ENCODE data around the gene CS.
"Not testable (repeated sequence)": the region's sequence is repeated elsewhere in the genome, so short reads cannot be mapped to it uniquely, and the experiment has no call there.

The CS gene

DNA sequence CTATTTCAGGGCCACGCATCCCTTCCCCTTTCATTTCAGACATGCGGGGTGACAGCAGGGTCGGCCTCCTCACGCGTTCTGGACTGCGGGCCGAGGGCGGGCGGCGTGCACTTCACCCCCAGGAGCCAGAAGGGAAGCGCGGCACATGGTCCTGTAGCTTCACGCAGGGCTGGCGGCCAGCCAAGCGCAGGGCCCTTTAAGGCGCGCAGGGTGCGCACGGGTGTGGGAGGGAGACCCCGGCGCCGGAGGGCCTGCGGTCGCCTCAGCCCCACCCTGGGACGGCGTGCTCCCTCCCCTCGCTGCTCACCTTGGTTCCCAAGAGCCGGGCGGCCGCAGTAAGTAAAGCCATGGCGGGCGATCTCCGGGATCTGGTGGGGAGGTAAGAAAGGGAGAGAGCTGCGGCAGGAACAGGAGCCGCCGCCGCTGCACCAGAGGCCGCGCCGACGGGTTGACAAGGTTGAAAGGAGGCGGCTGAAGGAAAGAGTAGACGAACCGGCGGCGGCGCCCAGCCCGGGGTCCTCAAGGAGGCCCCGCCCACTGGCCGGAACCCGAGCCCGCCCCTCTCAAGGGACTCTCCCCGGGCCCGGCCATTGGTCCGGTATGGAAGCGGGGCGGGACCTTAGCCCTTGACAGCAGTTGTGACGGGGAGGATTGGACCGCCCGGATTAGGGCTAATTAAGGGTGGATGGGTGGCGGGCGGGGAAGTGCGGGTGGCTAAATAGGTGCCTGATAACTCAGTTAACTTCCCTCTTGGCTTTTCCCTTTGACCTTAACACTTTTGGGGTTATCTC lies at the start of gene CS:
Gene CS (minus strand): TSS at position 478 of the 791 bp plus-strand sequence. CDS start 129 bp downstream, at position 349.
- DNase-seq (ENCODE audit: low read depth, low spot score) = peak; percentile 90

DNA sequence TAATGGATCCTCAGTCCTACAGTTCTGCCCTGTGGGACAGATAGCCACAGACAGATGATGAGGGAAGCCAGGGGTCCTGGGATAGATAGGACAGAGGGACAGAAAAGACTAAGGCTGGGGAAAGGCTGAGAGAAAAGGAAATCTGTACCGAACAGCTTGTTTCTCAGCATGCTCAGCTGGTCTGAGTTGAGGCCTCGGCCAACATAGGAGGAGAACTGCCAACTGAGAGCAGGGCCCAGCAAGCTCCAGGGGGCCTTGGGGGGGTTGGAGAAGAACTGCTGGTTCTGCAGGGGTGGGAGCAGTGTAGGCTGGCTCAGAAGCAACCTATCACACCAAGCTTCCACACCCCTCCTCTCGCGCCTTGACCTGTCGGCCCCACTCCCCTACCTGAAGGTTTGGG lies 48.6 kb upstream of the CS start:
- DNase-seq (ENCODE audit: low read depth, low spot score) = no peak

DNA sequence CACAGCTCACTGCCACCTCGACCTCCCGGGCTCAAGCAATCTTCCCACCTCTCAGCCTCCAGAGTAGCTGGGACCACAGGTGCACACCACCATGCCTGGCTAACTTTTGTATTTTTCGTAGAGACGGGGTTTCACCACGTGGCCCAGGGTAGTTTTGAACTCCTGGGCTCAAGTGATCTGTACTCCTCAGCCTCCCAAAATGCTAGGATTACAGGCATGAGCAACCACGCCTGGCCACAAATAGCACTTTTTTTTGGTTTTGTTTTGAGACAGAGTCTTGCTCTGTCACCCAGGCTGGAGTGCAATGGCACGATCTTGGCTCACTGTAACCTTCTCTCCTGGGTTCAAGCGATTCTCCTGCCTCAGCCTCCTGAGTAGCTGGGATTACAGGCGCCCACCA lies 47.1 kb upstream of the CS start:
- not testable (repeated sequence) for DNase-seq (ENCODE audit: low read depth, low spot score)

DNA sequence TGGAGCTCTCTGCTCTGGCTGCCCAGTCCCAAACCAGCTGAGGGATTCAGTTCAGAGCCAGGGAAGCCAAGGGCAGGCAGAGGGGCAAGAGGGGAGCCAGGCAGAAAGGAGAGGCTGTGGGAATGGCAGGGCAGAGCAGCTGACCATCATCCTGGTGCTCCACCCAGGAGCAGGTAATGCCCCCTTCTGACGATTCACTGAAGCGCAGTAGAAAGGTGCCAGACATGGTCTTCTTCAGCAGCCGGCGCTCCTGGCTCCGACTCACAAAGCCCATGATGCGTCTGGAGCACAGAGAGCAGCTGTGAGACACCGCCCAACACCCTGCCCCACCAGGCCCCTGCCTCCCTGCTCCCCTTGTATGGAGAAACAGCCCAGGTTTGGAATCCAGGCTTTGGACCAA lies 46.5 kb upstream of the CS start:
- no peak for DNase-seq (ENCODE audit: low read depth, low spot score)

DNA sequence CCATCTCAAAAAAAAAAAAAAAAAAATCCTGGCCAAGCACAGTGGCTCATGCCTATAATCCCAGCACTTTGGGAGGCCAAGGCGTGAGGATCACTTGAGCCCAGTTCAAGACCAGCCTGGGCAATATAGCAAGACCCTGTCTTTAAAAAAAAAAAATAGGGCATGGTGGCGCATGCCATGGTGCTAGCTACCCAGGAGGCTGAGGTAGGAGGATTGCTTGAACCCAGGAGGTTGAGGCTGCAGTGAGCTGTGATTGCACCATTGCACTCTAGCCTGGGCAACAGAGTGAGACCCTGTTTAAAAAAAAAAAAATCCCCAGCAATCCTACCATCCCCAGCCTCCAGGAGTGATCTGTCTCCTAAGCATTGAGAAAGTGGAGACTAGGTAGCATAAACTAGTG lies 42.2 kb upstream of the CS start:
- not testable (repeated sequence) for DNase-seq (ENCODE audit: low read depth, low spot score)

DNA sequence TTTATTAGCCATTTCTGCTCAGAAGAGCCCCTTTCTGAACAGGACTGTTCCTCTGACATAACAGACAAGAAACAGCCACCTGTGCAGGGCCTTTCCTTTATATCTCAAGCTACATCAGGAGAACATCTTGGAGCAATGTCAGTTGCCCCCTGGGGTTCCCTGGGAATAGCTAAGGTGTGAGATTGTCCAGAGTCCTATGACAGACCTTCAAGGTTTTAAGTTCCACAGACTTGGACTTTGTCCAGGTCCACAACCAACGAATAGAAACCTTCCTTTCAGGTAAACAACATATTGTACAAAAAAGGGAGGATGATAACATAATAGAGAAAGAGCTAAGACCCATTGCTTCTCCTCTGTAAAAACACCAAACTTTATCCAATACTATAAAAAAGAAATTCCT lies 41.5 kb upstream of the CS start:
- no peak for DNase-seq (ENCODE audit: low read depth, low spot score)

DNA sequence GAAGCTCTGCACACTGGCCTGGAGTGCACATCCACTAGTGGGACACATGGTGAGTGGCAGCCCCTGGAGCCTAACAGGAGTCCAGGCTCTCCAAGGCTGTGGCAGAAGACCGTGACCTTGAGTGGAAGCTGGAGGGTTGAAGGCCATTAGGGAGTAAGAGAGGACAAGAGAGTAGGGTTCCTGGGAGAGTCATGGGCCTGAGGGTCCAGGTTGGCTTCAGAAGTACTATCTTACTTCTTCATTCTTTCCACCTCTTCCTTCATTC lies 39.0 kb upstream of the CS start:
- DNase-seq (ENCODE audit: low read depth, low spot score) = no peak

DNA sequence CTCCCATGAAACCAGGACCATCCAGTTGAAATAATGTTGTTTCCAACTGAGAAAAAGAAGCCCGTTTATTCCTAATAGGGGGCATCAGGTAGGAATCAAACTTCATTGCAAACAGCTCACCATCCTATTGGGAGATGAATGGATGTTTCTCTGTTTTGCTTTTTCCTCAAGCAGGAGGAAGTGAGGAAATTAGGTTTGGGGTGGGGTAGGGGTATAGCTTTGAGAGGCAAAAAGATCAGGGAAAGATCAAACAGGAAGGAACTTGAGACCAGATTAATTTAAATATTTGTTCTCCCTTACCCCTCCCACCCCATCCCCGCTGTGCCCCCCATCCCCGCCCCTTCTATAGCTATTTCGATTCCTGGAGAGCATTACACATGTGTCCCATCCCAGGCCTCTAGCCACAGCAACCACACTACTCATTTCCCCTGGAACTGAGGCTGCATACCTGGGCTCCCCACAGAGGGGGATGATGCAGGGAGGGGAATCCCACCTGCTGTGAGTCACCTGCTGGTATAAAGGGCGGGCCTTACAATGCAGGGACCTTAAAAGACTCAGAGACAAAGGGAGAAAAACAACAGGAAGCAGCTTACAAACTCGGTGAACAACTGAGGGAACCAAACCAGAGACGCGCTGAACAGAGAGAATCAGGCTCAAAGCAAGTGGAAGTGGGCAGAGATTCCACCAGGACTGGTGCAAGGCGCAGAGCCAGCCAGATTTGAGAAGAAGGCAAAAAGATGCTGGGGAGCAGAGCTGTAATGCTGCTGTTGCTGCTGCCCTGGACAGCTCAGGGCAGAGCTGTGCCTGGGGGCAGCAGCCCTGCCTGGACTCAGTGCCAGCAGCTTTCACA lies 38.4 kb upstream of the CS start, which contains the start of gene IL23A:
Gene IL23A (plus strand): TSS at position 577 of the 850 bp plus-strand sequence. CDS start 161 bp downstream, at position 738.
- DNase-seq (ENCODE audit: low read depth, low spot score) = peak; percentile 75

DNA sequence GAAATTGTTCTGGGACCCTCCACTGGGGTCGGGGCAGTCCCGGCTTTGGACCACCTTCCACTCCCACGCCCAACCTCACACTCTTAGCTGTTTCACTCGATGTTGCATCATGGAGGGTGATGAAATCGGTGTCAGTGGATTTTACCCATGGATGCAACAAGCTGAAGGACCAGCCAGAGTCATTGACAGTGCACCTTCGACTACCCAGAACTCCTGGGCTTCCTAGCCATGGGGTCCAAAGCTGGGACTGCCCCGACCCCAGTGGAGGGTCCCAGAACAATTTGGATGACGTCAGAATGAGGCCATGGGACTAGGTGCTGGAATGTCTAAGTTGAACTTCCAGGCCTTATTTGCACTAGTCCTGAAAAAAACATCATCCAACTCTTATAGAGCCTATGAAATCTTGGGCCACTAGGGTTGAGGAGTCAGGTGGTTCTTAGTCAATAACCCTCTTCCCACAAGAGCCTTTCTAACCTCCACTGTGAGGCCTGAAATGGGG lies 37.7 kb upstream of the CS start:
- no peak for DNase-seq (ENCODE audit: low read depth, low spot score)

DNA sequence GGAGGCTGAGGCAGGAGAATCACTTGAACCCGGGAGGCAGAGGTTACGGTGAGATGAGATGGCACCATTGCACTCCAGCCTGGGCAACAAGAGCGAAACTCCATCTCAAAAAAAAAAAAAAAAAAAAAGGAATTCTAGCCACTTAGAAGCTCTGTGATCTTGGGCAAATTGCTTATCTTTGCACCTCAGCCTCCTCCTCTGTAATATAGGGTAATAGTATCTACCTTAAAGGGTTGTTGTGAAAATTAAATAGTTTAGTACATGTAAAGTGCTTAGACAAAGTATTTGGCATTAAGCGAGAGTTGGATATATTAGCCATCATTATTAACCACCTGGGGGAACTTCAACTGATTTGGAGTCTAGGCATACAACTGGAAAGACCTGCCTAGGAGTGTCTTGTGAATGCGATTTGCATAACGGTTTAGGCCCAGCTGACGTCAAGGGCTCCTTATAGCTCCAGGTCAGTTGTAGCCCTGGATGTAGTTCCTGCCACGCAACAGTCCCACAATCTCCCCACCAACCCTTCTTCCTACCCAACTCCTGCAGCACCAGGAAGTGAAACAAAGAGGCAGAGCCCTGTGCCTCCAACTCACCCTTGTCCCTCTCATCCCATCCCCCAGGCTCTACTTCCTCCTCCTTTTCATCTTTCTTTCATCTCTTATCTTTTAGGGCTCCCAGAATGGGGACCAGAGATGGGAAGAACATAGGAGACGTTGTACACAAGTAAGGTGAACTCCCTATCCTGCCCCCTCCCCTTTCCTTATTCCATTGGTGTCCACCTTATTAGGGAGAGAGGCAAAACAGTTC lies 36.4 kb upstream of the CS start:
- no peak for DNase-seq (ENCODE audit: low read depth, low spot score)

DNA sequence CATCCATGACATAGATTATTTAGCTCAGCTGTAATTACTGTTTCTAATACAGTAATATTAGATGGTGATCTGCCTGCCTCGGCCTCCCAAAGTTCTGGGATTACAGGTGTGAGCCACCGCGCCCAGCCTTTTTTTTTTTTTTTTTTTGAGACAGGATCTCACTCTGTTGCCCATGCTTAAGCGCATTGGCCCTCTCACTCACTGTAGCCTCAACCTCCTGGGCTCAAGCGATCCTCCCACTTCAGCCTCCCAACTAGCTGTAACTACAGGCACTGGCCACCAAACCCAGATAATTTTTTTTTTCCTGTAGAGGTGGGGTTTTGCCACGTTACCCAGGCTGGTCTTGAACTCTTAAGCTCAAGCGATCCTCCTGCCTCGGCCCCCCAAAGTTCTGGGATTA lies 35.4 kb upstream of the CS start:
- not testable (repeated sequence) for DNase-seq (ENCODE audit: low read depth, low spot score)

DNA sequence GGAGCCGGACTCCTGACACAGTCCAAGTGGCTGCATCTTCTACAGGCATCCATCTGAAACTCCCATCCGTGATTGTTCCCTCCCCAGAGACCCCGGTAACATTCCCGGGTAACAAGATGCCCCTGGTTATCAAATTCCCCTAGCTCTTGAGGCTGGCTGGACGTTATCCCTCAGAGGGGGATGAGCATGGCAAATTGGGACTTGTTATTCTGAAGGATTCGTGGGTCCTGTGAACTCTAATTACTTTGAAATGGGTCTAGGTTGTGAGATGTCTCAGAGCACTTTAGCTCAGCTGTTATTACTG lies 34.3 kb upstream of the CS start:
- DNase-seq (ENCODE audit: low read depth, low spot score) = no peak

DNA sequence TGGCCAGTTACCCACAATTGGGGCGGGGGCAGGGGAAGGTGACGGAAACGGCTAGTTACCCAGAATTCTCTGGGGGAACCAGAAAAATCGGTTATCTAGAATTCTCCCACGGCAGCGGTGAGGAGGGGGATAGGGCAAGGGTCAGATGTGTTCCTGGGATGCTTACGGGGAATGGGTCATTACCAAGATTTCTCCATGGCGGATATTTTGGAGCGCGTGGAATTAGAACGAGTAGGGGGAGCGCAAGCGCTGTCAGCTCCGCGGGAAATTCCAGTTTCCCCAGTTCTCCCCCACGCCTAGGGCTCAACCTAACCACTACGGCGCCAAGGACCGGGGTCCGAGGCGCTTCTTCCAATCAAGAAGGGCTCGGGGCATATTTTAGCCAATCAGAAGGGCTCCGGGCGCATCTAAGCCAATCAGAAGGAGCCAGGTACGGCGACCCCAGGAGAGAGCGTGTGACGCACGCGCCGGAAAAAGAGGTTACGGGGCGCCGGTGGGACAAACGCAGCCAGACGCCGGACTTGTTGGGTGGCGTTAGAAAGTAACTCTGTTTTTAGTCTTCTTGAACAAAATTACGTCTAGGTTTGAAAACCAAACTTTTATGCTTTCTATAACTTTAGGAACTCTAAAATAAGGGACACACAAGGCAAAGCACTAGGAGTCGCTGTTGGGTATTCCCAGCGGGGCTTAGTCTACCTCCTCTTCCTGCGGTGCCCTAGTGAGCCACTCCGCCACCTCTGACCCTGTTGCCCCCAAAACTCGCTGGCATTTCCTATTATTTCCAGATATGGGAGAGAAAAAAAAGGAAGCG lies 33.8 kb upstream of the CS start, which contains the start of gene PAN2:
Gene PAN2 (minus strand): TSS at position 322 of the 811 bp plus-strand sequence. CDS start 906 bp downstream, outside the sequence.
- DNase-seq (ENCODE audit: low read depth, low spot score) = peak; percentile 85

DNA sequence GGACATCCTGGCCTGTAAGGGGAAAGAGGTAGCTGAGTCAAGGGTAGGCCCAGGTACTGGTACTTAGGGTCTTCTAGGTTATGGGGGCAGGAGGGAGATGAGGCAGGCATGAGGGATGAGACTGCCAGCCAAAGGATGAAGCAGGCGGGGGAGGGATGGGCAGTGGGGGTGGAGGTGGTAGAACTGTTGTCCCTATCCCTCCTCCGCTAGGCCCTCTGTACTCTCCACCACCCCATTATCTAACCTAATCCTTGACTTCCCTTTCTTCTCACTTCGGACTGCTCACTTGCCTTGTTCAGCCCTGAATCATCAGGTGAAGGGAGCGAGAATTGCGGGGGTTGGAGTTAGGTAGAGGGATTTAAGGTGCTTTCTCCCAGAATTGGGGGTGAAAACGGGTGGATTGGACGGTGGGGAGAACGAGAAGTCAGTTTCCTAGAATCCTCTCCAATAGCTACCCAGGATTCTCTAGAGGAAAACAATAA lies 33.1 kb upstream of the CS start:
- DNase-seq (ENCODE audit: low read depth, low spot score) = no peak

DNA sequence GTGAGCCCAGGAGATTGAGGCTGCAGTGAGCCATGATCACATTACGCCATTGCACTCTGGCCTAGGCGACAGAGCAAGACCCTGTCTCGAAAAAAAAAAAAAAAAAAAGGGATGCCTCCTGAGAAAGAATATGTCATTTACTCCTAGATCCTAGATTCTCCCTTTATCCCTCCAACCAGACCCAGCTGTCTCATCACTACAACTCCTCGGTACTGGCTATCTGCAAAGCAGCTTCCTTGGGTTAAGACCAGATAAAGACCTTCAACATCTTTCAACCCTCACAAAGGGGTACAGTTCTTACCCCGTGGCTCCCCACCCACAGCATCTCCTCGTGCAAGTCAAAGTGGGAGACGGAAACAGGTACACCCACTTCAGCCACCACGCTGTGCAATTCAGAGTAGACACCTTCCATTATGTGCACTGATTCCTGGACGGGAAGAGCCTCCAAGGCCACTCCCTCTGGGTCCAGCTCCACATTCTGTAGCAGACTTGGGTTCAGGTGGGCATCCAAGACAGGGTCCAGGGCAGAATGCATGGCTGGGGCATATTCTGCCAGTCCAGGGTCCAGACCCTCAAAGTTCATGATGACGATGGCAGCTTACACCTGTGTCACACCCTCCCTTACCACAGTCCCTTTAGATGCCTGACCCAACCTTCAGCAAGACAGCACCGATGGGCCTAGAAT lies 32.5 kb upstream of the CS start:
- DNase-seq (ENCODE audit: low read depth, low spot score) = no peak

DNA sequence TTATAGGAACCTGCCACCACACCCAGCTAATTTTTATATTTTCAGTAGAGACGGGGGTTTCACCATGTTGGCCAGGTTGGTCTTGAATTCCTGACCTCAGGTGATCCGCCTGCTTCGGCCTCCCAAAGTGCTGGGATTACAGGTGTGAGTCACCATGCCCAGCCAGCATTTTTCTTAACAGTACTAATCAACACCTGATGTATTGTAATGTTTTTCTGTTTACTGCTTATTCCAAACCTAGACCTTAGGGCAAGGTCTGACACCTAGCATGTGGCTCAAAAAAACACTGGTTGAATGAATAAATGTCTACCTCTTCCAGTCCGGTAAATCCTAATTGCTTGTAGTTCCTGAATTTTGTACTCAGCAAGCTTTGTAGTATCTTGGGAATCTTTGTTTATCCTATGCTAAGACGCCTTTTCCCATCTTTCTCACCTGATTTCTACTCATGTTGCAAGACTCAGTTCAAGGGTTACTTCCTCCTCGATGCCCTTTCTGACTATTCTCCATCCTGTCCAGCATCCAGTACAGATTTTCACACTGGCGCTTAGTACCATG lies 30.9 kb upstream of the CS start:
- DNase-seq (ENCODE audit: low read depth, low spot score) = no peak

DNA sequence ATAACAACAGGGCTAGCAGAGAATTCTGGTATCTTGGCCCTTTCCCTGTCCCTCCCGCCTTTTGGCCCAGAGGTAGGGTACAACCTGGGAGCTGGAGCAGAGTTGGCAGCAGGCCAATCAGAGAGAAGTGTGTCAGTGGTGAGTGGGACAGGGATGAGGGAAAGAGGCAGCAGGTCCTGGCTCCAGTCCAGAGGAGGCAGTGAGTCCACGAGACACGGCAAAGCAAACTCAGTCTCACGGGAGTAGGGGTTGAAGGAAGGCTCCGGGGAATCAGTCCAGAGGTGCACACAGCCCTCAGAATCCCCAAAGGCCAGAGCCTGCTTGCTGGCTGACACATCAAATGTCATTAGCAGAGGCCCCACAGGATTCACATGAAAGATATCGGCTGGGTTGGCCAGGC lies 26.4 kb upstream of the CS start:
- DNase-seq (ENCODE audit: low read depth, low spot score) = no peak

DNA sequence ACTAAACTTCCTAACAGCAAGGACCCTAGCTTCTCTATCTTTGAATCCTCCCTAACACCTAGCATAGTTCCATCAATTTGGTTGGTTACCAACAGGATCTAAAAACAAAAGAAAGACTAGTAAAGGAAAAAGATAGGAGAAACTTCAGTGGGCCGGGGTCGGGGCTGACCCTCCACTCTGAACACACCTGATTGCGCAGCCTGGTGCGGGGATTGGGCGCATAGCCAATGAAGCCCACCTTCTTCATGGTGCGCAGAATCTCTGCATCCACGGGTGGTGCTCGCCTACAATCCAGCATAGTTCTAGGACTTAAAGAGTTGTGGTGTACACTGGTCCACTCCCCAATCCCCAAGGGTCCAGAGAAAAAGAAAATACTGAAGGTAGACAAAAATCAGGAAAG lies 26.0 kb upstream of the CS start:
- DNase-seq (ENCODE audit: low read depth, low spot score) = no peak

DNA sequence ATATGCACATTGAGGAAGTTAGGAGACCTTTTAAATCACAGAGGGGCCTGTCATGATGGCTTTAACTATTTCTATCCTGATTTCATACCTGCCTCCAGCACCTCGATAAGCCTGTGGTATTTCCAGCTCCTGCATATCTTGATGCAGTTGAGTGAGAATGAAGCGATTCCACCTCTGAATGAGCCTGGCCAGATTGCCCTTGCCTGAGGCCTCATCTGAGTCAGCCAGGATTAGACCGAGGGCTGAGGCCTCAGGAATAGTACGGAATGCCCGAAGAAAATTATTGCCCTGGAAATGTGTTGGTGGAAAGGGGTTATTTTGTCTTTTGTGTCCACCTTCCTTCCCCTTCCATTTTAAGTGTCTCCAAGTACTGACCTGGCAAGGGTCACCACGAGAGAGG lies 24.1 kb upstream of the CS start:
- DNase-seq (ENCODE audit: low read depth, low spot score) = no peak

DNA sequence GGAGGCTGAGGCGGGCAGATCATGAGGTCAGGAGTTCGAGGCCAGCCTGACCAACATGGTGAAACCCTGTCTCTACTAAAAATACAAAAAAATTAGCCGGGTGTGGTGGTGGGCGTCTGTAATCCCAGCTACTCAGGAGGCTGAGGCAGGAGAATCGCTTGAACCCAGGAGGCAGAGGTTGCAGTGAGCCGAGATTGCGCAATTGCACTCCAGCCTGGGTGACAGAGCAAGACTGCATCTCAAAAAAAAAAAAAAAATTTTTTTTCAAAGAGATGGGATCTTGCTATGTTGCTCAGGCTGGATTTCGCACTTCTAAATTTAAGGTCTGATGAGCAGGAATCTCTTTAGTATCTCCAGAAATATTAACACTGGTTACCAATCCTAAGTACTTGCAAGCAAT lies 21.5 kb upstream of the CS start:
- DNase-seq (ENCODE audit: low read depth, low spot score) = not testable (repeated sequence)

All from iPS DF 19.7 (cell line).